CD4-positive, alpha-beta T cell treated with Interleukin-15 for 4 hours (primary cell): ENCODE data around the gene CLASP2.
"Not testable (repeated sequence)": the region's sequence is repeated elsewhere in the genome, so short reads cannot be mapped to it uniquely, and the experiment has no call there.

Source experiments
- DNase-seq: peaks from one replicate; pipeline ENCODE4 v3.0.0-alpha.2; 2020; ENCODE audit warnings: low spot score

CLASP2 gene

DNA sequence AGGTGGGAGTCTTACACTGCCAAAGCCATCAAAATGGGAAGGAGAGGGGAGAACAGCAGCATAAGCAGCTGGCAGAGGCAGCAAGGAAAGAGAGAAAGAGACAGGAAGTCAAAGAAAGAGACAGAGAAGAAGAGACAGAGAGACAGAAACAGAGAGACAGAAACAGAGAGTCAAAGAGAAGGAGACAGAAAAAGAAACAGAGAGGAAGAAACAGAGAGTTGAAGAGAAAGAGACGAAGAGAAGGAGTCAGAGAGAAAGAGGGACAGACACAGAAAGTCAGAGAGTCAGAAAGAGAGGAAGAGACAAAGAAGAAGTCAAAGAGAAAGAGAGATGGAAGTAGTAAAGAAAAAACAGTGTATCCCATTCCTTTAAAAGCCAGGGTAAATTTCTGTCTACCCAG is 266.1 kb downstream of the CLASP2 start:
- DNase-seq, result not testable (repeated sequence)

DNA sequence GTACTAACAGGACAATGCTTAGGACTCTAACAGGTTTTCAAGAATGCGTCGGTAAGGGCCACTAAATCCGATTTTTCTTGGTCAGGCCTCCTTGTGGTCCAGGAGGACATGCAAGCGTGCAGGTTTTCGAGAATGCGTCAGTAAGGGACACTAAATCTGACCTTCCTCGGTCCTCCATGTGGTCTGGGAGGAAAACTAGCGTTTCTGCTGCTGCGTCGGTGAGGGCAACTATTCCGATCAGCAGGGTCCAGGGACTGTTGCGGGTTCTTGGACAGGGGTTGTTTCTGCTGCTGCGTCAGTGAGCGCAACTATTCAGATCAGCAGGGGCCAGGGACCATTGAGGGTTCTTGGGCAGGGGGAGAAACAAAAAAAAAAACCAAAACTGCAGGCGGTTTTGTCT is 270.1 kb downstream of the CLASP2 start:
- no peak for DNase-seq

DNA sequence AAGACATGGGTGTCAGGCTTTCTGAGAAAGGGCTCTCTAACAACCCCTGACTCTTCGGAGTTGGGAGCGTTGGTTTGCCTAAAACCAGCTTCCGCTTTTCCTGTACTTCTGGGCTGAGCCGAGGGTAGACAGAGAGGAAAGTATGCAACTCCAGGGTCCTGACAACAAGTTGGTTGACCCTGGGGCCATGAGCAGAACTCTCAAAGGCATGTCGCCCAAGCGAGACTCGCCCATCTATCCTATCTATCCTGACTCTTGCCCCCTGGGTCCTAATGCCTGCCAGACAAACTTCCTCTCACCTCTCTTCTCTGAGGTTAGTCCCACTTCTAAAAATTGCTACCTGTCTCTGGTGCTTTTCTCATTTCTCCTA is 270.8 kb downstream of the CLASP2 start:
- not testable (repeated sequence) for DNase-seq
